MM.1S (cell line): ENCODE measurements around the gene TRAK2.

Experiments used
- DNase-seq: peaks from one replicate; pipeline ENCODE4 v3.0.0-alpha.2; 2015
- H2AFZ ChIP-seq: fragments of 300-600 bp; sonication (generic); 2 replicates; pipeline ENCODE4 v1.6.0; 2016; ENCODE audit warnings: antibody characterized with exemption, low read length
- H3F3A ChIP-seq: fragments of 300-600 bp; sonication (generic); 2 replicates; pipeline ENCODE4 v1.6.1; 2016; ENCODE audit warnings: mild to moderate bottlenecking, antibody characterized with exemption, low read length, moderate library complexity, mixed read lengths; ENCODE audit not compliant: insufficient read depth
- H3K27ac ChIP-seq: fragments of 300-600 bp; sonication (generic); 2 replicates; pipeline ENCODE4 v1.5.1; 2016; ENCODE audit warnings: mild to moderate bottlenecking, low read length
- H3K27me3 ChIP-seq: fragments of 300-600 bp; sonication (generic); replicated peaks from 2 replicates; pipeline ENCODE4 v1.6.0; 2016; ENCODE audit warnings: low read length; ENCODE audit not compliant: insufficient read depth
- H3K36me3 ChIP-seq: fragments of 300-600 bp; sonication (generic); replicated peaks from 2 replicates; pipeline ENCODE4 v1.6.1; 2016; ENCODE audit warnings: mild to moderate bottlenecking, low read length, mixed read lengths; ENCODE audit not compliant: insufficient read depth
- H3K4me1 ChIP-seq: fragments of 300-600 bp; sonication (generic); 2 replicates; pipeline ENCODE4 v1.6.1; 2016; ENCODE audit warnings: low read length, mixed read lengths
- H3K4me2 ChIP-seq: fragments of 300-600 bp; sonication (generic); 2 replicates; pipeline ENCODE4 v1.6.0; 2016; ENCODE audit warnings: low read depth, low read length
- H3K4me3 ChIP-seq: fragments of 300-600 bp; sonication (generic); 2 replicates; pipeline ENCODE4 v1.5.1; 2016; ENCODE audit warnings: low read length, mixed read lengths
- H3K79me2 ChIP-seq: fragments of 300-600 bp; sonication (generic); 2 replicates; pipeline ENCODE4 v1.6.1; 2016; ENCODE audit warnings: mixed run types, low read length, mixed read lengths
- H3K9ac ChIP-seq: fragments of 300-600 bp; sonication (generic); 2 replicates; pipeline ENCODE4 v1.6.1; 2016; ENCODE audit warnings: low read length, mixed read lengths
- H3K9me2 ChIP-seq: fragments of 300-600 bp; sonication (generic); replicated peaks from 2 replicates; pipeline ENCODE4 v1.6.1; 2016; ENCODE audit warnings: mild to moderate bottlenecking, low read length, mixed read lengths; ENCODE audit not compliant: insufficient read depth
- H3K9me3 ChIP-seq: fragments of 300-600 bp; sonication (generic); replicated peaks from 2 replicates; pipeline ENCODE4 v1.6.1; 2016; ENCODE audit warnings: mild to moderate bottlenecking, low read length, mixed read lengths; ENCODE audit not compliant: insufficient read depth
- H4K20me1 ChIP-seq: fragments of 300-600 bp; sonication (generic); 2 replicates; pipeline ENCODE4 v1.6.1; 2016; ENCODE audit warnings: mild to moderate bottlenecking, low read length, moderate library complexity, mixed read lengths; ENCODE audit not compliant: insufficient read depth
- EZH2 ChIP-seq: fragments of 300-600 bp; sonication (generic); optimal IDR thresholded peaks from 2 replicates; pipeline ENCODE3; 2017; ENCODE audit warnings: low read depth, mild to moderate bottlenecking, antibody characterized with exemption, low read length, mixed read lengths
- EZH2phosphoT487 ChIP-seq: fragments of 300-600 bp; sonication (generic); IDR thresholded peaks from 2 replicates; pipeline ENCODE4 v1.6.1; 2018; ENCODE audit warnings: antibody characterized with exemption, low read length
- TF ChIP-seq, protein P1 (sequence below): fragments of 300-600 bp; sonication (generic); IDR thresholded peaks from 2 replicates; pipeline ENCODE4 v1.5.1; 2016; ENCODE audit warnings: antibody characterized with exemption, low read length, mixed read lengths

The TRAK2 gene

DNA sequence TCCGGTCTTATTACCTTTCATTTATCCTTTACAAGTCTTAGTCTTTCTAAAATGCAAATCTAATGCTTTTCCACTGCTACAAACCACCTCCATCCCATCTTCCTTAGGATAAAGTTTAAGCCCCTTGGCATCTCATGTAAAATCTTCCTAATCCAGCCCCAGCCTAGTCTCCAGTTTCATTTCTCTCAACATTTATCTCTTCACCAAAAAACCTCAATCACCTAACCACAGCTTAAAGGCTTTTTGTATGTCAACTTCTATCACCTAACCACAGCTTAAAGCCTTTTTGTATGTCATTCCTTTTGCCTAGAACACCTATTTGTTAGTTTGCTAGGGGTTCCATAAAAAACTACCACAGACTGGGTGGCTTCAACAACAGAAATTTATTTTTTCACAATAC is 4.2 kb downstream of the TRAK2 start:
- no peak overlapping the region for H3K4me2 ChIP-seq
- H3K4me3 ChIP-seq = no peak overlapping the region
- H3K9ac ChIP-seq = no peak overlapping the region
- no peaks in the 10 kb centered on the region for H3K9me2 ChIP-seq
- H3K27me3 ChIP-seq = no peaks in the 10 kb centered on the region
- DNase-seq = no peak
- no peaks in the 10 kb centered on the region for H4K20me1 ChIP-seq
- peaks cover 27% of the 10 kb centered on the region for H3K79me2 ChIP-seq
- no peaks in the 10 kb centered on the region for H3F3A ChIP-seq
- TF ChIP-seq EZH2phosphoT487 (no peak), EZH2 (no peak)
- TF ChIP-seq, protein P1, sequence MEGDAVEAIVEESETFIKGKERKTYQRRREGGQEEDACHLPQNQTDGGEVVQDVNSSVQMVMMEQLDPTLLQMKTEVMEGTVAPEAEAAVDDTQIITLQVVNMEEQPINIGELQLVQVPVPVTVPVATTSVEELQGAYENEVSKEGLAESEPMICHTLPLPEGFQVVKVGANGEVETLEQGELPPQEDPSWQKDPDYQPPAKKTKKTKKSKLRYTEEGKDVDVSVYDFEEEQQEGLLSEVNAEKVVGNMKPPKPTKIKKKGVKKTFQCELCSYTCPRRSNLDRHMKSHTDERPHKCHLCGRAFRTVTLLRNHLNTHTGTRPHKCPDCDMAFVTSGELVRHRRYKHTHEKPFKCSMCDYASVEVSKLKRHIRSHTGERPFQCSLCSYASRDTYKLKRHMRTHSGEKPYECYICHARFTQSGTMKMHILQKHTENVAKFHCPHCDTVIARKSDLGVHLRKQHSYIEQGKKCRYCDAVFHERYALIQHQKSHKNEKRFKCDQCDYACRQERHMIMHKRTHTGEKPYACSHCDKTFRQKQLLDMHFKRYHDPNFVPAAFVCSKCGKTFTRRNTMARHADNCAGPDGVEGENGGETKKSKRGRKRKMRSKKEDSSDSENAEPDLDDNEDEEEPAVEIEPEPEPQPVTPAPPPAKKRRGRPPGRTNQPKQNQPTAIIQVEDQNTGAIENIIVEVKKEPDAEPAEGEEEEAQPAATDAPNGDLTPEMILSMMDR = no peak
- no peak overlapping the region for H3K27ac ChIP-seq
- H3K9me3 ChIP-seq = no peaks in the 10 kb centered on the region
- H3K36me3 ChIP-seq = no peaks in the 10 kb centered on the region
- H2AFZ ChIP-seq = no peak overlapping the region
- H3K4me1 ChIP-seq = 0 out of 2 replicates have a peak, but pooled peaks cover 8% of the 10 kb centered on the region

DNA sequence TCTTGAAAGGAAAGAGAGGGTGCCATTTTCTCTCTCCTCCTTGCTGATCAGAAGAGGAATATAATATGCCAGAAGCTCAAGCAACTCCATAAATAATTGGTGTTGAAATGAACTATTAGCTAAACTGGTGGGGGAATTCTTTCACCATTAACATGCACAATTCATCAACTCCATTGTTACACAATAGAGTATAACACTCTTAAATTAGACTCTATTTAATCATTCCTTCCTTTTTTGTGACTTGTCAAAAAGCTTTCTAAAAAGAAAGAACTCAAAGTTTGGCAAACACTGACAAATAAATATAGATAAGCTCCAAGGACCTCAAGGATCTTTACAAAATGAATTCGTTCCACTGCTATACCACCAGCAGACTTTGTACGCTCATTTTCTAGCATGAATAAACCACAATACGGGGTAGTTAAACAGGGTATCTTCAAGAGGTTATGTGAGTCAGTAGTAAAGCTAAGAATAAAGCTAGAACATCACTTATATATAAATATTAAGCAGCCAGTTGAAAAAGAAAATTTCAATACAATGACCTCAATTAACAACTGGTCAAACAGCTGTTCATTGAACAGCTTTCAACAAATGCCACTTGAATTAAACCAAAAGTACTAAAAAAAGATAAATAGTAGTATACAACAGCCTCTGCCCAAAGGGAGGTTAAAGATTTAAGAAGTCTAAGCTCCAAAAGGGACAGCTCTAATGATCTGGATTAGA is 6.4 kb downstream of the TRAK2 start:
- Histone ChIP-seq H2AFZ (no peak overlapping the region), H3K4me3 (no peak overlapping the region), H3K9me3 (no peaks in the 10 kb centered on the region), H3K9ac (no peak overlapping the region), H3K4me2 (no peak overlapping the region), H4K20me1 (no peaks in the 10 kb centered on the region), H3K4me1 (peaks cover 13% of the 10 kb centered on the region), H3K27me3 (no peaks in the 10 kb centered on the region), H3K9me2 (no peaks in the 10 kb centered on the region), H3F3A (no peaks in the 10 kb centered on the region), H3K36me3 (no peaks in the 10 kb centered on the region), H3K79me2 (peaks cover 22% of the 10 kb centered on the region), H3K27ac (no peak overlapping the region)
- TF ChIP-seq EZH2phosphoT487 (no peak), EZH2 (no peak)
- TF ChIP-seq, protein P1 = no peak
- DNase-seq = no peak

DNA sequence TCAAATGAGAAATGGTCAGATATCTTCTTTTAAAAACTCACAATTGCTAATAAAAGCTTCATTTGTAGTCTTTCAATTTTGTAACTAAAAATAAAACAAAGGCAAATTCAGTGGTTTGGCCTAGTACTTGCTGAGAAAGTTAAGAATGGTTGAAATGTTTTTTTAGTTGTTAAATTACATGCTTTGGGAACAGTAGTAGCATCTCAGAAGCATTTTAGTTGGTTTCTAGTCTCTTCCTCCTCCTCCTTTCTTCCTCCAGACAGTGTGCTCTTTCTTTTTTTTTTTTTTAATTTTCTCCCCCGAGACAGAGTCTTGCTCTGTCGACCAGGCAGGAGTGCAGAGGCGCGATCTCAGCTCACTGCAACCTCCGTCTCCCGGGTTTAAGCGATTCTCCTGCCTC is 9.8 kb downstream of the TRAK2 start:
- Histone ChIP-seq H3K27ac (no peak overlapping the region), H3K4me3 (no peak overlapping the region), H3K9me2 (no peaks in the 10 kb centered on the region), H3K27me3 (no peaks in the 10 kb centered on the region), H3K36me3 (no peaks in the 10 kb centered on the region), H3K4me1 (peaks cover 8% of the 10 kb centered on the region), H3K4me2 (peak overlapping the region; percentile 15; the same call in 1 of the 2 replicates), H3K79me2 (peaks cover 20% of the 10 kb centered on the region), H3F3A (no peaks in the 10 kb centered on the region), H3K9ac (no peak overlapping the region), H4K20me1 (no peaks in the 10 kb centered on the region), H2AFZ (no peak overlapping the region), H3K9me3 (no peaks in the 10 kb centered on the region)
- TF ChIP-seq EZH2 = no peak
- TF ChIP-seq EZH2phosphoT487 = no peak
- TF ChIP-seq, protein P1 = no peak
- DNase-seq = no peak
